NCI-H1417 treated with DMSO at 0.1 percent for 48 hours (cell line): ENCODE results near the gene GALNT15.

Experiments used
- DNase-seq: peaks from one replicate; lab custom pipeline; 2025; lab: John Stamatoyannopoulos, UW

Gene GALNT15

GRCh38 chr3:16174389-16174788, at the start of gene GALNT15:
Gene GALNT15 (plus strand): TSS chr3:16174680. CDS start chr3:16175152, 472 bp downstream.
- DNase-seq: no peak

- DNase-seq: no peak
Observed at GRCh38 chr3:16126634-16127033, 47.8 kb upstream of the GALNT15 start.

GRCh38 chr3:16127249-16127648, 47.2 kb upstream of the GALNT15 start:
- no peak for DNase-seq

- DNase-seq: no peak
Observed at GRCh38 chr3:16130066-16130465, 44.4 kb upstream of the GALNT15 start.

GRCh38 chr3:16132190-16132589, 42.3 kb upstream of the GALNT15 start:
- DNase-seq: no peak

GRCh38 chr3:16132928-16133327, 41.6 kb upstream of the GALNT15 start:
- no peak for DNase-seq

GRCh38 chr3:16134173-16134928, 40.1 kb upstream of the GALNT15 start:
- no peak for DNase-seq

- no peak for DNase-seq
Observed at GRCh38 chr3:16136055-16136454, 38.4 kb upstream of the GALNT15 start.

- no peak for DNase-seq
Observed at GRCh38 chr3:16137044-16137443, 37.4 kb upstream of the GALNT15 start.

GRCh38 chr3:16137977-16138376, 36.5 kb upstream of the GALNT15 start:
- no peak for DNase-seq

- no peak for DNase-seq
Observed at GRCh38 chr3:16140116-16140893, 34.2 kb upstream of the GALNT15 start.

GRCh38 chr3:16140894-16141285, 33.6 kb upstream of the GALNT15 start:
- no peak for DNase-seq

- DNase-seq: no peak
Observed at GRCh38 chr3:16142350-16143025, 32.0 kb upstream of the GALNT15 start.

GRCh38 chr3:16143861-16144447, 30.5 kb upstream of the GALNT15 start:
- DNase-seq: no peak

- DNase-seq: no peak
Observed at GRCh38 chr3:16145176-16145575, 29.3 kb upstream of the GALNT15 start.

- DNase-seq: no peak
Observed at GRCh38 chr3:16146015-16146730, 28.3 kb upstream of the GALNT15 start.

- DNase-seq: no peak
Observed at GRCh38 chr3:16147220-16147994, 27.1 kb upstream of the GALNT15 start.

- DNase-seq: no peak
Observed at GRCh38 chr3:16148213-16148612, 26.3 kb upstream of the GALNT15 start.

- DNase-seq: no peak
Observed at GRCh38 chr3:16148783-16149182, 25.7 kb upstream of the GALNT15 start.

- DNase-seq: no peak
Observed at GRCh38 chr3:16150285-16150684, 24.2 kb upstream of the GALNT15 start.

- DNase-seq: no peak
Observed at GRCh38 chr3:16151109-16151508, 23.4 kb upstream of the GALNT15 start.
